ENCODE results near the gene PCDHB13.
"Not testable (repeated sequence)": the region's sequence is repeated elsewhere in the genome, so short reads cannot be mapped to it uniquely, and the experiment has no call there.

The PCDHB13 gene

GRCh38 chr5:141208478-141208877, 5.2 kb upstream of the PCDHB13 start, which contains the start of gene PCDHB12:
PCDHB12 (plus strand) TSS chr5:141208719; CDS start chr5:141208908, 189 bp downstream.
- DNase-seq, result no peak

- DNase-seq, result not testable (repeated sequence)
Observed at GRCh38 chr5:141210281-141210680, 3.4 kb upstream of the PCDHB13 start.

- DNase-seq, result not testable (repeated sequence)
Observed at GRCh38 chr5:141210849-141211248, 2.9 kb upstream of the PCDHB13 start.

GRCh38 chr5:141214583-141214982, 864 bp downstream of the PCDHB13 start:
- not testable (repeated sequence) for DNase-seq

GRCh38 chr5:141215504-141215903, 1.8 kb downstream of the PCDHB13 start:
- DNase-seq, result not testable (repeated sequence)

- not testable (repeated sequence) for DNase-seq
Observed at GRCh38 chr5:141216035-141216434, 2.3 kb downstream of the PCDHB13 start.

- DNase-seq, result no peak
Observed at GRCh38 chr5:141223112-141223783, 9.5 kb downstream of the PCDHB13 start, which contains the start of gene PCDHB14. PCDHB14 (plus strand) TSS chr5:141223343; CDS start chr5:141223506, 163 bp downstream.

- not testable (repeated sequence) for DNase-seq
Observed at GRCh38 chr5:141224844-141225243, 11.1 kb downstream of the PCDHB13 start.

GRCh38 chr5:141225421-141225820, 11.7 kb downstream of the PCDHB13 start:
- DNase-seq, result not testable (repeated sequence)

GRCh38 chr5:141234109-141234667, 20.5 kb downstream of the PCDHB13 start:
- no peak for DNase-seq

GRCh38 chr5:141235922-141236321, 22.2 kb downstream of the PCDHB13 start:
- not testable (repeated sequence) for DNase-seq

- DNase-seq, result no peak
Observed at GRCh38 chr5:141236516-141237313, 23.0 kb downstream of the PCDHB13 start.

GRCh38 chr5:141241496-141241895, 27.8 kb downstream of the PCDHB13 start:
- no peak for DNase-seq

GRCh38 chr5:141245250-141245717, 31.6 kb downstream of the PCDHB13 start, which contains the start of gene PCDHB15:
PCDHB15 (plus strand) TSS chr5:141245395; CDS start chr5:141245579, 184 bp downstream.
- no peak for DNase-seq

- DNase-seq, result not testable (repeated sequence)
Observed at GRCh38 chr5:141246971-141247370, 33.3 kb downstream of the PCDHB13 start.

GRCh38 chr5:141247434-141247833, 33.7 kb downstream of the PCDHB13 start:
- DNase-seq, result not testable (repeated sequence)

GRCh38 chr5:141250576-141250975, 36.9 kb downstream of the PCDHB13 start:
- DNase-seq, result no peak

- no peak for DNase-seq
Observed at GRCh38 chr5:141258464-141258863, 44.7 kb downstream of the PCDHB13 start.

- DNase-seq, result no peak
Observed at GRCh38 chr5:141258948-141259347, 45.2 kb downstream of the PCDHB13 start.

GRCh38 chr5:141260458-141261237, 46.9 kb downstream of the PCDHB13 start:
- no peak for DNase-seq

GRCh38 chr5:141261238-141261546, 47.5 kb downstream of the PCDHB13 start:
- DNase-seq, result no peak
